Measurements from ENCODE around the gene TASOR.

DNA sequence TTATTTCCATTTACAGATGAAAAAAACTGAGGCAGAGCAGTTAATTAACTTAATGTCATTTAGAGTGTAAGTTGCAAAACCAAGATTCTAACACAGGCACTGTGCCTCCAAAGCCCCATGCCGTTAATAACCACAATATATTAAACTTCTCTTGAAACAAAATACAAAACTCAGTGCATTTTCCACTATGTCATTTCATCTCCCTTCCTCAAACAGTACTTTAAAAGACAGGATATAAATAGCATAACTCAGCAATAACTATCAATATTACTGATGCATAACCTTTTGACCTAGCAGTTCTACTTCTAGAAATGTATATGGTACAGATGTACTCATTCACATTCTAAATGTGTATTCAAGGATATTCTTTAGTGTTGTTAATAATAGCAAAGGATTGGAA, 5.1 kb upstream of the TASOR start:
- TF ChIP-seq, protein P1, sequence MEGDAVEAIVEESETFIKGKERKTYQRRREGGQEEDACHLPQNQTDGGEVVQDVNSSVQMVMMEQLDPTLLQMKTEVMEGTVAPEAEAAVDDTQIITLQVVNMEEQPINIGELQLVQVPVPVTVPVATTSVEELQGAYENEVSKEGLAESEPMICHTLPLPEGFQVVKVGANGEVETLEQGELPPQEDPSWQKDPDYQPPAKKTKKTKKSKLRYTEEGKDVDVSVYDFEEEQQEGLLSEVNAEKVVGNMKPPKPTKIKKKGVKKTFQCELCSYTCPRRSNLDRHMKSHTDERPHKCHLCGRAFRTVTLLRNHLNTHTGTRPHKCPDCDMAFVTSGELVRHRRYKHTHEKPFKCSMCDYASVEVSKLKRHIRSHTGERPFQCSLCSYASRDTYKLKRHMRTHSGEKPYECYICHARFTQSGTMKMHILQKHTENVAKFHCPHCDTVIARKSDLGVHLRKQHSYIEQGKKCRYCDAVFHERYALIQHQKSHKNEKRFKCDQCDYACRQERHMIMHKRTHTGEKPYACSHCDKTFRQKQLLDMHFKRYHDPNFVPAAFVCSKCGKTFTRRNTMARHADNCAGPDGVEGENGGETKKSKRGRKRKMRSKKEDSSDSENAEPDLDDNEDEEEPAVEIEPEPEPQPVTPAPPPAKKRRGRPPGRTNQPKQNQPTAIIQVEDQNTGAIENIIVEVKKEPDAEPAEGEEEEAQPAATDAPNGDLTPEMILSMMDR (IDR thresholded peaks at IDR 0.05; ENCODE audit: insufficient read depth, low read length, poor library complexity, severe bottlenecking) = no peak
- no peak for TF ChIP-seq EZH2phosphoT487 (conservative IDR thresholded peaks at IDR 0.05; ENCODE audit: low read length)
